Calu3 (cell line): ENCODE data around the gene FOXP2. TPM values are rescaled to one million over a fixed set of nuclear protein-coding genes. Genes with fewer than 3 reads are reported as not detected.

Source experiments
- BruUV-seq: library from RNA; stranded (reverse); fragments of 400-500 nt; replicated peaks from 2 replicates; lab custom pipeline; 2021; lab: Mats Ljungman, UMichigan
- CTCF ChIA-PET: fragments of 300-600 bp; sonication (Branson Sonifier 250); formaldehyde crosslinking; loops from one replicate; lab custom pipeline; 2022; ENCODE audit warnings: antibody characterized with exemption; lab: Charles Lee
- DNase-seq: peaks from one replicate; pipeline ENCODE4 v3.0.0; 2022
- H3K27ac Mint-ChIP-seq: one replicate; pipeline ENCODE4 v1.8.0; 2022; ENCODE audit warnings: mixed read lengths; ENCODE audit not compliant: unreplicated experiment
- H3K27me3 Mint-ChIP-seq: one replicate; pipeline ENCODE4 v1.8.0; 2022; ENCODE audit warnings: mixed read lengths; ENCODE audit not compliant: unreplicated experiment
- H3K36me3 Mint-ChIP-seq: one replicate; pipeline ENCODE4 v1.8.0; 2022; ENCODE audit warnings: mild to moderate bottlenecking, moderate library complexity, mixed read lengths; ENCODE audit not compliant: insufficient read depth, unreplicated experiment
- H3K4me1 Mint-ChIP-seq: one replicate; pipeline ENCODE4 v1.8.0; 2022; ENCODE audit warnings: mild to moderate bottlenecking, low read depth, mixed read lengths; ENCODE audit not compliant: unreplicated experiment
- H3K4me3 Mint-ChIP-seq: one replicate; pipeline ENCODE4 v1.8.0; 2022; ENCODE audit warnings: mild to moderate bottlenecking, low read depth, moderate library complexity, mixed read lengths; ENCODE audit not compliant: unreplicated experiment
- H3K9me3 Mint-ChIP-seq: one replicate; pipeline ENCODE4 v1.8.0; 2022; ENCODE audit warnings: low read depth, mixed read lengths; ENCODE audit not compliant: unreplicated experiment
- CTCF ChIP-seq: fragments of 200-600 bp; IDR thresholded peaks from one replicate; pipeline ENCODE4 v1.8.0; 2022; ENCODE audit warnings: antibody characterized with exemption; ENCODE audit not compliant: unreplicated experiment
- intact Hi-C: fragments of 100-400 bp; cut with micrococcal nuclease; formaldehyde crosslinking; loops from one replicate; pipeline ENCODE4 v1.10.0; 2022; ENCODE audit not compliant: unreplicated experiment
- total RNA-seq: library from RNA; stranded (reverse); gene quantifications from 2 replicates; pipeline ENCODE4 v1.2.3, GENCODE V29; 2022

Gene FOXP2
- total RNA-seq, 1 experiment from 2014 or later, result 2.5 TPM

GRCh38 chr7:114450431-114450830 is 35.8 kb downstream of the FOXP2 start:
- DNase-seq, result no peak
- CTCF ChIA-PET, result no interaction called here
- no TSS peak for BruUV-seq
- H3K4me1 Mint-ChIP-seq, result peaks cover 2% of the 10 kb centered on the region
- no peaks in the 10 kb centered on the region for H3K27me3 Mint-ChIP-seq
- no peaks in the 10 kb centered on the region for H3K36me3 Mint-ChIP-seq
- H3K9me3 Mint-ChIP-seq, result no peaks in the 10 kb centered on the region
- no peak overlapping the region for H3K4me3 Mint-ChIP-seq
- intact Hi-C loops, result no loop called here
- no peak for TF ChIP-seq CTCF
- H3K27ac Mint-ChIP-seq, result no peak overlapping the region

DNA sequence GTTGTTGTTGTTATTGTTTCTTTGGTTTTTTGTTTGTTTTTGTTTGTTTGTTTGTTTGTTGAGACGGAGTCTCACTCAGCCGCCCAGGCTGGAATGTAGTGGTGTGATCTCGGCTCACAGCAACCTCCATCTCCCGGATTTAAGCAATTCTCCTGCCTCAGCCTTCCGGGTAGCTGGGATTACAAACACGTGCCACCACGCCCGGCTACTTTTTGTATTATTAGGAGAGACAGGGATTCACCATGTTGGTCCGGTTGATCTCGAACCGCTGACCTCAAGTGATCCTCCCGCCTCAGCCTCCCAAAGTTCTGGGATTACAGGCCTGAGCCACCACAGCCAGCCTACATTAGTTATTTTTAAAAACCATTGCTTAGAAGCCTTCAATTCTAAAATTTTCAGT is 45.0 kb downstream of the FOXP2 start:
- BruUV-seq, result no TSS peak
- peaks cover 4% of the 10 kb centered on the region for H3K9me3 Mint-ChIP-seq
- H3K4me3 Mint-ChIP-seq, result no peak overlapping the region
- no peak overlapping the region for H3K27ac Mint-ChIP-seq
- no peaks in the 10 kb centered on the region for H3K36me3 Mint-ChIP-seq
- TF ChIP-seq CTCF, result no peak
- peaks cover 9% of the 10 kb centered on the region for H3K4me1 Mint-ChIP-seq
- no peaks in the 10 kb centered on the region for H3K27me3 Mint-ChIP-seq
- CTCF ChIA-PET, result no interaction called here
- intact Hi-C loops, result no loop called here
- no peak for DNase-seq

- Mint-ChIP-seq H3K4me1 (peaks cover 9% of the 10 kb centered on the region), H3K27me3 (no peaks in the 10 kb centered on the region), H3K27ac (no peak overlapping the region), H3K36me3 (no peaks in the 10 kb centered on the region), H3K4me3 (no peak overlapping the region), H3K9me3 (peaks cover 4% of the 10 kb centered on the region)
- CTCF ChIA-PET, result interaction anchor here (0.6 kb wide), 1 partner anchor 369 kb away, joined by 3 read pairs; no protein-coding TSS in a partner anchor
- intact Hi-C loops, result no loop called here
- no peak for TF ChIP-seq CTCF
- BruUV-seq, result no TSS peak
- DNase-seq, result no peak
Measured at GRCh38 chr7:114460021-114460420, 45.4 kb downstream of the FOXP2 start.

DNA sequence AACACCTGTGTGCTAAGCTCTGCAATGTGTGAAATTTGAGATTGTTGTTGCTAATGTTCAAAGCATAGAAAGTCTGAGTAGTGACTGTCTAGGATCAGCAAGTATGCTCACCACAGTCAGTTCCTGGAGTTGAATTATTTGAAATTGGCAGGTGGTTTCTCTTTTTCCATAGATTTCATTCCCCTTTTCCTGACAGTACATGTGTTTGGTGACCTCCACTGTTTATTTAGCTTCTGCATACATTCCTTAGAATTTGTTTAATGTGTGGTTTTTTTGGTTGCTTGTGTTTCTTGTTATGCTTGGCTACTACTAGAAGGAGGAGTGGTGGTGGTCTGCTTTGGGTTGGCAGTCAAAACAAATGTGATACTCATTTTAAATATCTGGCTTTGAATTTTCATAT is 52.3 kb downstream of the FOXP2 start:
- Mint-ChIP-seq H3K27me3 (no peaks in the 10 kb centered on the region), H3K9me3 (no peaks in the 10 kb centered on the region), H3K4me1 (no peaks in the 10 kb centered on the region), H3K4me3 (no peak overlapping the region), H3K36me3 (no peaks in the 10 kb centered on the region), H3K27ac (no peak overlapping the region)
- CTCF ChIA-PET, result no interaction called here
- DNase-seq, result no peak
- intact Hi-C loops, result no loop called here
- no peak for TF ChIP-seq CTCF
- no TSS peak for BruUV-seq

- DNase-seq, result no peak
- Mint-ChIP-seq H3K27ac (no peak overlapping the region), H3K27me3 (no peaks in the 10 kb centered on the region), H3K9me3 (no peaks in the 10 kb centered on the region), H3K4me1 (no peaks in the 10 kb centered on the region), H3K36me3 (no peaks in the 10 kb centered on the region), H3K4me3 (no peak overlapping the region)
- BruUV-seq, result no TSS peak
- intact Hi-C loops, result no loop called here
- TF ChIP-seq CTCF, result no peak
- CTCF ChIA-PET, result no interaction called here
Measured at GRCh38 chr7:114468844-114469243, 54.2 kb downstream of the FOXP2 start.
